Activated T-helper 2 cell treated with anti-CD3 and anti-CD28 coated beads, Interferon-gamma antibody, Interleukin-2, Interleukin-4, amounts not matched to agents 10 μg/mL and 5 μg/mL and 100 μg/mL, durations not matched to agents 14 hours and 24 hours and 36 hours (primary cell): ENCODE measurements around the gene AK8. TPM values are rescaled to one million over a fixed set of nuclear protein-coding genes. Genes with fewer than 3 reads are reported as not detected.

Experiments used
- DNase-seq: peaks from one replicate; pipeline ENCODE4 v3.0.0; 2021; ENCODE audit warnings: low spot score
- H3K27ac Mint-ChIP-seq: one replicate; pipeline ENCODE4 v1.8.0; 2021; ENCODE audit warnings: mixed read lengths
- H3K27me3 Mint-ChIP-seq: one replicate; pipeline ENCODE4 v1.8.0; 2021; ENCODE audit warnings: low read depth, mixed read lengths
- H3K36me3 Mint-ChIP-seq: one replicate; pipeline ENCODE4 v1.8.0; 2021; ENCODE audit warnings: low read depth, mixed read lengths
- H3K4me1 Mint-ChIP-seq: one replicate; pipeline ENCODE4 v1.8.0; 2021; ENCODE audit warnings: low read depth, mixed read lengths
- H3K4me3 Mint-ChIP-seq: one replicate; pipeline ENCODE4 v1.8.0; 2021; ENCODE audit warnings: low read depth, mild to moderate bottlenecking, moderate library complexity, mixed read lengths
- H3K9me3 Mint-ChIP-seq: one replicate; pipeline ENCODE4 v1.8.0; 2021; ENCODE audit warnings: mixed read lengths
- intact Hi-C: fragments of 100-400 bp; cut with micrococcal nuclease; formaldehyde crosslinking; loops from one replicate; pipeline ENCODE4 v1.15.1; 2023
- total RNA-seq: library from RNA; stranded (reverse); gene quantifications from 2 replicates; pipeline ENCODE4 v1.2.3, GENCODE V29; 2022

Gene AK8
- total RNA-seq, 1 donor from 2014 or later: not detected

GRCh38 chr9:132901858-132902831 is 24.1 kb upstream of the AK8 start:
- Mint-ChIP-seq H3K36me3 (peaks cover 39% of the 10 kb centered on the region), H3K4me1 (peaks cover 10% of the 10 kb centered on the region), H3K9me3 (no peaks in the 10 kb centered on the region), H3K4me3 (no peak overlapping the region), H3K27ac (peak overlapping the region; percentile 22), H3K27me3 (no peaks in the 10 kb centered on the region)
- DNase-seq: peak; percentile 75
- intact Hi-C loops: no loop called here

GRCh38 chr9:132898051-132898450 is 20.0 kb upstream of the AK8 start:
- intact Hi-C loops: no loop called here
- H3K4me1 Mint-ChIP-seq: peaks cover 10% of the 10 kb centered on the region

GRCh38 chr9:132896906-132897305 is 18.8 kb upstream of the AK8 start:
- Mint-ChIP-seq H3K9me3 (no peaks in the 10 kb centered on the region), H3K36me3 (peaks cover 42% of the 10 kb centered on the region), H3K4me1 (peaks cover 9% of the 10 kb centered on the region), H3K27me3 (no peaks in the 10 kb centered on the region), H3K27ac (no peak overlapping the region), H3K4me3 (no peak overlapping the region)
- intact Hi-C loops: no loop called here
- no peak for DNase-seq

More at GRCh38 chr9:132898051-132898450, 20.0 kb upstream of the AK8 start:
- Mint-ChIP-seq H3K4me3 (no peak overlapping the region), H3K27me3 (no peaks in the 10 kb centered on the region), H3K9me3 (no peaks in the 10 kb centered on the region), H3K36me3 (peaks cover 48% of the 10 kb centered on the region), H3K27ac (no peak overlapping the region)
- DNase-seq: no peak

- no peaks in the 10 kb centered on the region for H3K27me3 Mint-ChIP-seq
- H3K4me1 Mint-ChIP-seq: peaks cover 3% of the 10 kb centered on the region
- intact Hi-C loops: no loop called here
- no peak overlapping the region for H3K4me3 Mint-ChIP-seq
- H3K36me3 Mint-ChIP-seq: peaks cover 37% of the 10 kb centered on the region
- no peak for DNase-seq
- no peaks in the 10 kb centered on the region for H3K9me3 Mint-ChIP-seq
- H3K27ac Mint-ChIP-seq: no peak overlapping the region
Observed at GRCh38 chr9:132896264-132896663, 18.2 kb upstream of the AK8 start.

GRCh38 chr9:132894862-132895835 is 17.1 kb upstream of the AK8 start:
- no peak for DNase-seq
- H3K36me3 Mint-ChIP-seq: peaks cover 28% of the 10 kb centered on the region
- H3K4me3 Mint-ChIP-seq: no peak overlapping the region
- no peak overlapping the region for H3K27ac Mint-ChIP-seq
- no peaks in the 10 kb centered on the region for H3K9me3 Mint-ChIP-seq
- no peaks in the 10 kb centered on the region for H3K27me3 Mint-ChIP-seq
- intact Hi-C loops: no loop called here
- H3K4me1 Mint-ChIP-seq: no peaks in the 10 kb centered on the region

GRCh38 chr9:132894346-132894745 is 16.3 kb upstream of the AK8 start:
- intact Hi-C loops: no loop called here
- Mint-ChIP-seq H3K4me1 (no peaks in the 10 kb centered on the region), H3K36me3 (peaks cover 23% of the 10 kb centered on the region), H3K4me3 (no peak overlapping the region), H3K9me3 (no peaks in the 10 kb centered on the region), H3K27me3 (no peaks in the 10 kb centered on the region), H3K27ac (no peak overlapping the region)
- DNase-seq: no peak

- H3K36me3 Mint-ChIP-seq: peaks cover 19% of the 10 kb centered on the region
- DNase-seq: no peak
- H3K27me3 Mint-ChIP-seq: no peaks in the 10 kb centered on the region
- H3K27ac Mint-ChIP-seq: no peak overlapping the region
- no peak overlapping the region for H3K4me3 Mint-ChIP-seq
- no peaks in the 10 kb centered on the region for H3K9me3 Mint-ChIP-seq
- no peaks in the 10 kb centered on the region for H3K4me1 Mint-ChIP-seq
- intact Hi-C loops: no loop called here
Observed at GRCh38 chr9:132892400-132892799, 14.3 kb upstream of the AK8 start.

GRCh38 chr9:132888151-132888550 is 10.1 kb upstream of the AK8 start:
- Mint-ChIP-seq H3K9me3 (no peaks in the 10 kb centered on the region), H3K27me3 (no peaks in the 10 kb centered on the region), H3K4me3 (no peak overlapping the region), H3K27ac (no peak overlapping the region), H3K36me3 (no peaks in the 10 kb centered on the region), H3K4me1 (no peaks in the 10 kb centered on the region)
- DNase-seq: no peak
- intact Hi-C loops: no loop called here

GRCh38 chr9:132887181-132888120 is 9.4 kb upstream of the AK8 start:
- H3K4me1 Mint-ChIP-seq: peaks cover 6% of the 10 kb centered on the region
- H3K4me3 Mint-ChIP-seq: no peak overlapping the region
- no peaks in the 10 kb centered on the region for H3K36me3 Mint-ChIP-seq
- DNase-seq: no peak
- no peaks in the 10 kb centered on the region for H3K27me3 Mint-ChIP-seq
- H3K27ac Mint-ChIP-seq: no peak overlapping the region
- intact Hi-C loops: no loop called here
- H3K9me3 Mint-ChIP-seq: no peaks in the 10 kb centered on the region

- Mint-ChIP-seq H3K36me3 (no peaks in the 10 kb centered on the region), H3K27ac (no peak overlapping the region), H3K27me3 (no peaks in the 10 kb centered on the region), H3K9me3 (no peaks in the 10 kb centered on the region), H3K4me3 (no peak overlapping the region), H3K4me1 (peaks cover 6% of the 10 kb centered on the region)
- DNase-seq: no peak
- intact Hi-C loops: no loop called here
Observed at GRCh38 chr9:132886334-132886725, 8.2 kb upstream of the AK8 start.

- intact Hi-C loops: no loop called here
- DNase-seq: no peak
Observed at GRCh38 chr9:132885720-132886333, 7.7 kb upstream of the AK8 start.

More at GRCh38 chr9:132885720-132886333, 7.7 kb upstream of the AK8 start:
- Mint-ChIP-seq H3K27ac (no peak overlapping the region), H3K4me1 (peaks cover 6% of the 10 kb centered on the region), H3K4me3 (no peak overlapping the region), H3K9me3 (no peaks in the 10 kb centered on the region), H3K27me3 (no peaks in the 10 kb centered on the region), H3K36me3 (no peaks in the 10 kb centered on the region)
